Panc1 (cell line): ENCODE measurements around the gene TMC3. TPM values are rescaled to one million over a fixed set of nuclear protein-coding genes. Genes with fewer than 3 reads are reported as not detected.

ENCODE experiments used
- ATAC-seq: fragments of 200-7000 bp; cut with Tn5 transposase; 2 replicates; pipeline ENCODE4 v1.9.1; 2020; ENCODE audit warnings: mild to moderate bottlenecking, moderate library complexity
- BruUV-seq: library from RNA; stranded (reverse); fragments of 400-500 nt; replicated peaks from 2 replicates; lab custom pipeline; 2021; lab: Mats Ljungman, UMichigan
- CTCF ChIA-PET: fragments of 300-600 bp; sonication (Branson Sonifier 250); formaldehyde crosslinking; loops from one replicate; lab custom pipeline; 2022; ENCODE audit warnings: antibody characterized with exemption; lab: Charles Lee
- POLR2A ChIA-PET: fragments of 300-600 bp; sonication (Branson Sonifier 250); formaldehyde crosslinking; loops from one replicate; lab custom pipeline; 2022; ENCODE audit warnings: antibody characterized with exemption; lab: Charles Lee
- DNase-seq: peaks from one replicate; pipeline ENCODE4 v3.0.0-alpha.2; 2010; ENCODE audit warnings: low read depth, low spot score
- H3K27ac ChIP-seq: 2 replicates; pipeline ENCODE4 v1.5.1; 2011; ENCODE audit warnings: mild to moderate bottlenecking, low read length, inconsistent platforms
- H3K27me3 ChIP-seq: fragments of 200-500 bp; sonication (Bioruptor generic); 2 replicates; pipeline ENCODE4 v1.6.0; 2014; ENCODE audit warnings: low read length, inconsistent platforms; ENCODE audit not compliant: control insufficient read depth, insufficient read depth
- H3K36me3 ChIP-seq: fragments of 200-500 bp; sonication (Bioruptor generic); 2 replicates; pipeline ENCODE4 v1.5.1; 2014; ENCODE audit warnings: inconsistent platforms, mild to moderate bottlenecking, low read length, moderate library complexity; ENCODE audit not compliant: control insufficient read depth, insufficient read depth
- H3K4me1 ChIP-seq: 2 replicates; pipeline ENCODE4 v1.5.1; 2011; ENCODE audit warnings: inconsistent platforms, mild to moderate bottlenecking, low read length, moderate library complexity; ENCODE audit not compliant: control insufficient read depth, insufficient read depth
- H3K4me3 ChIP-seq, 2 experiments: 2 replicates each; pipeline ENCODE4 v1.5.1; 2011 to 2012; ENCODE audit warnings: low read depth in 2 of 2, low read length in 2 of 2, mild to moderate bottlenecking in 2 of 2, inconsistent platforms in 1 of 2, moderate library complexity in 1 of 2
- H3K9me3 ChIP-seq: fragments of 200-500 bp; sonication (Bioruptor generic); 2 replicates; pipeline ENCODE4 v1.5.1; 2014; ENCODE audit warnings: low read depth, mild to moderate bottlenecking, inconsistent platforms, low read length, moderate library complexity; ENCODE audit not compliant: control insufficient read depth, insufficient read depth
- POLR2AphosphoS5 ChIP-seq: IDR thresholded peaks from 2 replicates; pipeline ENCODE4 v1.6.1; 2012; ENCODE audit warnings: mild to moderate bottlenecking, low read depth, low read length, moderate library complexity
- SIN3A ChIP-seq: IDR thresholded peaks from 2 replicates; pipeline ENCODE4 v1.6.1; 2012; ENCODE audit warnings: low read depth, mild to moderate bottlenecking, low read length, moderate library complexity, borderline replicate concordance; ENCODE audit not compliant: insufficient read depth
- TCF7L2 ChIP-seq: IDR thresholded peaks from 2 replicates; pipeline ENCODE4 v1.6.1; 2011; ENCODE audit warnings: mild to moderate bottlenecking, low read depth, low read length, inconsistent platforms
- in situ Hi-C: cut with HindIII; loops from 2 replicates; pipeline ENCODE4 v1.10.0; 2016; ENCODE audit warnings: low sequenced_read_pairs, low pct_unique_long_range_greater_than_20kb
- intact Hi-C: fragments of 100-400 bp; cut with micrococcal nuclease; formaldehyde crosslinking; loops from one replicate; pipeline ENCODE4 v1.10.0; 2022; ENCODE audit not compliant: unreplicated experiment
- total RNA-seq: library from RNA; stranded (reverse); gene quantifications from one replicate; pipeline ENCODE4 v1.2.1, GENCODE V29; 2021; ENCODE audit not compliant: unreplicated experiment
- TF ChIP-seq, protein P1 (sequence below), 2 experiments: IDR thresholded peaks; 2 replicates each; pipeline ENCODE4 v1.6.1; 2011 to 2012; ENCODE audit warnings: low read depth in 2 of 2, control low read depth in 1 of 2, low read length in 1 of 2, mild to moderate bottlenecking in 1 of 2, moderate library complexity in 1 of 2; ENCODE audit not compliant: insufficient read depth in 1 of 2
- TF ChIP-seq, protein P2 (sequence below): fragments of 450-650 bp; IDR thresholded peaks from 2 replicates; pipeline ENCODE4 v1.5.1; 2017; ENCODE audit warnings: mild to moderate bottlenecking

TMC3 gene
- total RNA-seq, 1 experiment from 2014 or later = not detected

DNA sequence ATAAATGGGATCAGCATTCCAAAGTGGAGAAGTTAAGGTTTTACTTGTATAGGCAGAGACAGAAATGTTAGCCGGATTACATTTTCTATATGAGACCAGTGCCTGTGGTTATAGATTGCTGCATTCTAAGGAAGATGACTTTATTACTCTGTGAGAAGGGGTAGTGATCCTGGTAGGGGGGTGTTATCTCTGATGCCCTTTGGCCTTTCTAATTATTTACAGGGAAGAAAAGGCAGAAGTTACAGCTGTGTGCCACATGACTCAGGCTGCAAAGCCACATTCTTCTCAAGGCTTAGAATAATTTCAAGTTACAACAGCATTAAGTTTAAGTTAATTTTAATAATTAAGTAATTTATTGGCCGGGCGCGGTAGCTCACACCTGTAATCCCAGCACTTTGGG is 2.2 kb upstream of the TMC3 start:
- ATAC-seq = no peak
- ChIA-PET POLR2A (no interaction called here), CTCF (no interaction called here)
- in situ Hi-C loops (no loop called here), intact Hi-C loops (no loop called here)
- BruUV-seq = no TSS peak
- H3K4me1 ChIP-seq = no peaks in the 10 kb centered on the region; the same call in 1 of the 2 replicates
- no peak overlapping the region for H3K4me3 ChIP-seq
- H3K9me3 ChIP-seq = no peaks in the 10 kb centered on the region
- H3K36me3 ChIP-seq = no peaks in the 10 kb centered on the region
- no peak overlapping the region for H3K27ac ChIP-seq
- peaks cover 16% of the 10 kb centered on the region for H3K27me3 ChIP-seq
- no peak for TF ChIP-seq SIN3A
- TF ChIP-seq, protein P1, sequence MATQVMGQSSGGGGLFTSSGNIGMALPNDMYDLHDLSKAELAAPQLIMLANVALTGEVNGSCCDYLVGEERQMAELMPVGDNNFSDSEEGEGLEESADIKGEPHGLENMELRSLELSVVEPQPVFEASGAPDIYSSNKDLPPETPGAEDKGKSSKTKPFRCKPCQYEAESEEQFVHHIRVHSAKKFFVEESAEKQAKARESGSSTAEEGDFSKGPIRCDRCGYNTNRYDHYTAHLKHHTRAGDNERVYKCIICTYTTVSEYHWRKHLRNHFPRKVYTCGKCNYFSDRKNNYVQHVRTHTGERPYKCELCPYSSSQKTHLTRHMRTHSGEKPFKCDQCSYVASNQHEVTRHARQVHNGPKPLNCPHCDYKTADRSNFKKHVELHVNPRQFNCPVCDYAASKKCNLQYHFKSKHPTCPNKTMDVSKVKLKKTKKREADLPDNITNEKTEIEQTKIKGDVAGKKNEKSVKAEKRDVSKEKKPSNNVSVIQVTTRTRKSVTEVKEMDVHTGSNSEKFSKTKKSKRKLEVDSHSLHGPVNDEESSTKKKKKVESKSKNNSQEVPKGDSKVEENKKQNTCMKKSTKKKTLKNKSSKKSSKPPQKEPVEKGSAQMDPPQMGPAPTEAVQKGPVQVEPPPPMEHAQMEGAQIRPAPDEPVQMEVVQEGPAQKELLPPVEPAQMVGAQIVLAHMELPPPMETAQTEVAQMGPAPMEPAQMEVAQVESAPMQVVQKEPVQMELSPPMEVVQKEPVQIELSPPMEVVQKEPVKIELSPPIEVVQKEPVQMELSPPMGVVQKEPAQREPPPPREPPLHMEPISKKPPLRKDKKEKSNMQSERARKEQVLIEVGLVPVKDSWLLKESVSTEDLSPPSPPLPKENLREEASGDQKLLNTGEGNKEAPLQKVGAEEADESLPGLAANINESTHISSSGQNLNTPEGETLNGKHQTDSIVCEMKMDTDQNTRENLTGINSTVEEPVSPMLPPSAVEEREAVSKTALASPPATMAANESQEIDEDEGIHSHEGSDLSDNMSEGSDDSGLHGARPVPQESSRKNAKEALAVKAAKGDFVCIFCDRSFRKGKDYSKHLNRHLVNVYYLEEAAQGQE (IDR thresholded peaks at IDR 0.05; ENCODE audit: insufficient read depth in 1 of 2, low read depth in 2 of 2, low read length in 1 of 2) = no peak
- TF ChIP-seq TCF7L2 = no peak
- TF ChIP-seq POLR2AphosphoS5 = no peak
- TF ChIP-seq, protein P2, sequence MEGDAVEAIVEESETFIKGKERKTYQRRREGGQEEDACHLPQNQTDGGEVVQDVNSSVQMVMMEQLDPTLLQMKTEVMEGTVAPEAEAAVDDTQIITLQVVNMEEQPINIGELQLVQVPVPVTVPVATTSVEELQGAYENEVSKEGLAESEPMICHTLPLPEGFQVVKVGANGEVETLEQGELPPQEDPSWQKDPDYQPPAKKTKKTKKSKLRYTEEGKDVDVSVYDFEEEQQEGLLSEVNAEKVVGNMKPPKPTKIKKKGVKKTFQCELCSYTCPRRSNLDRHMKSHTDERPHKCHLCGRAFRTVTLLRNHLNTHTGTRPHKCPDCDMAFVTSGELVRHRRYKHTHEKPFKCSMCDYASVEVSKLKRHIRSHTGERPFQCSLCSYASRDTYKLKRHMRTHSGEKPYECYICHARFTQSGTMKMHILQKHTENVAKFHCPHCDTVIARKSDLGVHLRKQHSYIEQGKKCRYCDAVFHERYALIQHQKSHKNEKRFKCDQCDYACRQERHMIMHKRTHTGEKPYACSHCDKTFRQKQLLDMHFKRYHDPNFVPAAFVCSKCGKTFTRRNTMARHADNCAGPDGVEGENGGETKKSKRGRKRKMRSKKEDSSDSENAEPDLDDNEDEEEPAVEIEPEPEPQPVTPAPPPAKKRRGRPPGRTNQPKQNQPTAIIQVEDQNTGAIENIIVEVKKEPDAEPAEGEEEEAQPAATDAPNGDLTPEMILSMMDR = no peak
- DNase-seq = no peak

- Histone ChIP-seq H3K4me3 (no peak overlapping the region), H3K9me3 (no peaks in the 10 kb centered on the region), H3K36me3 (no peaks in the 10 kb centered on the region), H3K27me3 (peaks cover 19% of the 10 kb centered on the region), H3K27ac (no peak overlapping the region), H3K4me1 (no peaks in the 10 kb centered on the region; the same call in 1 of the 2 replicates)
- in situ Hi-C loops = no loop called here
- ChIA-PET POLR2A (no interaction called here), CTCF (no interaction called here)
- no TSS peak for BruUV-seq
- DNase-seq = no peak
- intact Hi-C loops = no loop called here
- no peak for ATAC-seq
- no peak for TF ChIP-seq SIN3A
- TF ChIP-seq, protein P1 (IDR thresholded peaks at IDR 0.05; ENCODE audit: insufficient read depth in 1 of 2, low read depth in 2 of 2, low read length in 1 of 2) = no peak
- TF ChIP-seq, protein P2 = no peak
Observed at GRCh38 chr15:81375461-81375860, 1.4 kb upstream of the TMC3 start.
